ENCODE data around the gene ANXA6.
A peak's percentile ranks its signal among the peaks of the same experiment; 100 is the strongest.

Gene ANXA6

GRCh38 chr5:151071848-151072629 lies 85.5 kb downstream of the ANXA6 start:
- H3K36me3 ChIP-seq (replicated peaks; ENCODE audit: low read depth, low read length): peaks cover 64% of the 10 kb centered on the region
- no peaks in the 10 kb centered on the region for H3K9me3 ChIP-seq (ENCODE audit: insufficient read depth, low read length)
- no peak overlapping the region for H3K4me3 ChIP-seq (ENCODE audit: low read length)
- peaks cover 79% of the 10 kb centered on the region for H3K4me1 ChIP-seq (ENCODE audit: low read length)
- TF ChIP-seq, protein P1, sequence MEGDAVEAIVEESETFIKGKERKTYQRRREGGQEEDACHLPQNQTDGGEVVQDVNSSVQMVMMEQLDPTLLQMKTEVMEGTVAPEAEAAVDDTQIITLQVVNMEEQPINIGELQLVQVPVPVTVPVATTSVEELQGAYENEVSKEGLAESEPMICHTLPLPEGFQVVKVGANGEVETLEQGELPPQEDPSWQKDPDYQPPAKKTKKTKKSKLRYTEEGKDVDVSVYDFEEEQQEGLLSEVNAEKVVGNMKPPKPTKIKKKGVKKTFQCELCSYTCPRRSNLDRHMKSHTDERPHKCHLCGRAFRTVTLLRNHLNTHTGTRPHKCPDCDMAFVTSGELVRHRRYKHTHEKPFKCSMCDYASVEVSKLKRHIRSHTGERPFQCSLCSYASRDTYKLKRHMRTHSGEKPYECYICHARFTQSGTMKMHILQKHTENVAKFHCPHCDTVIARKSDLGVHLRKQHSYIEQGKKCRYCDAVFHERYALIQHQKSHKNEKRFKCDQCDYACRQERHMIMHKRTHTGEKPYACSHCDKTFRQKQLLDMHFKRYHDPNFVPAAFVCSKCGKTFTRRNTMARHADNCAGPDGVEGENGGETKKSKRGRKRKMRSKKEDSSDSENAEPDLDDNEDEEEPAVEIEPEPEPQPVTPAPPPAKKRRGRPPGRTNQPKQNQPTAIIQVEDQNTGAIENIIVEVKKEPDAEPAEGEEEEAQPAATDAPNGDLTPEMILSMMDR (IDR thresholded peaks at IDR 0.05; ENCODE audit: low read depth, low read length): no peak
- TF ChIP-seq EZH2phosphoT487 (IDR thresholded peaks at IDR 0.05; ENCODE audit: low read depth): no peak
- H3K27me3 ChIP-seq (ENCODE audit: low read depth, low read length): no peaks in the 10 kb centered on the region
- H3K9ac ChIP-seq (ENCODE audit: low read length): no peak overlapping the region
- H3K27ac ChIP-seq (ENCODE audit: low read length): peak overlapping the region; percentile 30; the same call in 1 of the 2 replicates
- H3K79me2 ChIP-seq (ENCODE audit: low read length): peaks cover 100% of the 10 kb centered on the region
- 0 out of 2 replicates have a peak overlapping the region, but pooled peaks have one; percentile 12 for H3K4me2 ChIP-seq (ENCODE audit: low read length)
- peaks cover 100% of the 10 kb centered on the region for H4K20me1 ChIP-seq (ENCODE audit: insufficient read depth, low read length)
- H2AFZ ChIP-seq (ENCODE audit: low read depth, low read length): no peak overlapping the region

GRCh38 chr5:151071021-151071420 lies 86.6 kb downstream of the ANXA6 start:
- H3K4me3 ChIP-seq (ENCODE audit: low read length): no peak overlapping the region
- H3K9me3 ChIP-seq (ENCODE audit: insufficient read depth, low read length): no peaks in the 10 kb centered on the region
- peaks cover 100% of the 10 kb centered on the region for H3K79me2 ChIP-seq (ENCODE audit: low read length)
- H2AFZ ChIP-seq (ENCODE audit: low read depth, low read length): no peak overlapping the region
- H3K36me3 ChIP-seq (replicated peaks; ENCODE audit: low read depth, low read length): peaks cover 59% of the 10 kb centered on the region
- no peak for TF ChIP-seq EZH2phosphoT487 (IDR thresholded peaks at IDR 0.05; ENCODE audit: low read depth)
- TF ChIP-seq, protein P1 (IDR thresholded peaks at IDR 0.05; ENCODE audit: low read depth, low read length): no peak
- H3K9ac ChIP-seq (ENCODE audit: low read length): no peak overlapping the region
- H3K4me2 ChIP-seq (ENCODE audit: low read length): peak overlapping the region; percentile 81; the same call in 1 of the 2 replicates
- H3K4me1 ChIP-seq (ENCODE audit: low read length): peaks cover 79% of the 10 kb centered on the region
- H3K27me3 ChIP-seq (ENCODE audit: low read depth, low read length): no peaks in the 10 kb centered on the region
- peaks cover 100% of the 10 kb centered on the region for H4K20me1 ChIP-seq (ENCODE audit: insufficient read depth, low read length)
- no peak overlapping the region for H3K27ac ChIP-seq (ENCODE audit: low read length)

DNA sequence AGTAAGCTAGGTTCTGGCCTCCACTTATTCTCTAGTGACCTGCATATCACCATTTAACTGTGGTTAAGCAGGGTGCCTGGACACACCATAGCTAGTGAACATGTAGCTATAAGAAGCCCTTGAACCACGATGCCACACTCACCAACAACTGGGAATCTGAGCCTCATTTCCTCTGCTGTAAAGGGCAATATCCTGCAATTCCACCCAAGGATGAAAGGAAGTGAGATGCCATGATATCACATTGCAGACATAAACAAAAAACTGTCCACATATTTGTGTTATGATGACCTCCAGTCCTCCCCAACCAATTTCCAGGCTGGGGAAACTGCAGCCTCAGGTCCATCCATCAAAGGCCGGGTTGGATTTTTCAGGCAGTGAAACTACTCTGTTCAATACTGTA lies 87.1 kb downstream of the ANXA6 start:
- H3K9ac ChIP-seq (ENCODE audit: low read length): no peak overlapping the region
- peaks cover 82% of the 10 kb centered on the region for H3K4me1 ChIP-seq (ENCODE audit: low read length)
- no peak overlapping the region for H2AFZ ChIP-seq (ENCODE audit: low read depth, low read length)
- no peak for TF ChIP-seq EZH2phosphoT487 (IDR thresholded peaks at IDR 0.05; ENCODE audit: low read depth)
- no peaks in the 10 kb centered on the region for H3K9me3 ChIP-seq (ENCODE audit: insufficient read depth, low read length)
- H3K36me3 ChIP-seq (replicated peaks; ENCODE audit: low read depth, low read length): peaks cover 53% of the 10 kb centered on the region
- H3K4me2 ChIP-seq (ENCODE audit: low read length): peak overlapping the region; percentile 81; the same call in 1 of the 2 replicates
- H3K27me3 ChIP-seq (ENCODE audit: low read depth, low read length): no peaks in the 10 kb centered on the region
- H3K27ac ChIP-seq (ENCODE audit: low read length): peak overlapping the region; percentile 89; the same call in 1 of the 2 replicates
- H4K20me1 ChIP-seq (ENCODE audit: insufficient read depth, low read length): peaks cover 100% of the 10 kb centered on the region
- H3K79me2 ChIP-seq (ENCODE audit: low read length): peaks cover 100% of the 10 kb centered on the region
- no peak overlapping the region for H3K4me3 ChIP-seq (ENCODE audit: low read length)

GRCh38 chr5:151068433-151069197 lies 89.0 kb downstream of the ANXA6 start:
- Histone ChIP-seq H3K4me1 (ENCODE audit: low read length) (peaks cover 92% of the 10 kb centered on the region), H4K20me1 (ENCODE audit: insufficient read depth, low read length) (peaks cover 100% of the 10 kb centered on the region), H3K27ac (ENCODE audit: low read length) (peak overlapping the region; percentile 89), H3K9ac (ENCODE audit: low read length) (peak overlapping the region; percentile 42), H3K4me2 (ENCODE audit: low read length) (peak overlapping the region; percentile 81), H3K9me3 (ENCODE audit: insufficient read depth, low read length) (no peaks in the 10 kb centered on the region), H2AFZ (ENCODE audit: low read depth, low read length) (no peak overlapping the region), H3K36me3 (replicated peaks; ENCODE audit: low read depth, low read length) (peaks cover 50% of the 10 kb centered on the region), H3K79me2 (ENCODE audit: low read length) (peaks cover 100% of the 10 kb centered on the region), H3K4me3 (ENCODE audit: low read length) (peak overlapping the region; percentile 45), H3K27me3 (ENCODE audit: low read depth, low read length) (no peaks in the 10 kb centered on the region)
- TF ChIP-seq EZH2phosphoT487 (IDR thresholded peaks at IDR 0.05; ENCODE audit: low read depth): no peak
- TF ChIP-seq, protein P1 (IDR thresholded peaks at IDR 0.05; ENCODE audit: low read depth, low read length): no peak

Measured in OCI-LY3 (cell line).